HG02938 (cell line): ENCODE results near the gene PLPP7.
"Not testable (repeated sequence)": the region's sequence is repeated elsewhere in the genome, so short reads cannot be mapped to it uniquely, and the experiment has no call there.

Source experiments
- ATAC-seq: cut with Tn5 transposase; IDR thresholded peaks from one replicate; pipeline ENCODE4 v1.9.1; 2021; ENCODE audit warnings: mild to moderate bottlenecking, moderate library complexity; ENCODE audit not compliant: unreplicated experiment

PLPP7 gene

GRCh38 chr9:131289301-131290035, at the start of gene PLPP7:
Gene PLPP7 (plus strand): TSS chr9:131289723. CDS start chr9:131289998, 275 bp downstream.
- ATAC-seq = no peak

- ATAC-seq = no peak
Observed at GRCh38 chr9:131240047-131240921, 49.2 kb upstream of the PLPP7 start.

GRCh38 chr9:131244331-131244730, 45.2 kb upstream of the PLPP7 start:
- ATAC-seq = not testable (repeated sequence)

DNA sequence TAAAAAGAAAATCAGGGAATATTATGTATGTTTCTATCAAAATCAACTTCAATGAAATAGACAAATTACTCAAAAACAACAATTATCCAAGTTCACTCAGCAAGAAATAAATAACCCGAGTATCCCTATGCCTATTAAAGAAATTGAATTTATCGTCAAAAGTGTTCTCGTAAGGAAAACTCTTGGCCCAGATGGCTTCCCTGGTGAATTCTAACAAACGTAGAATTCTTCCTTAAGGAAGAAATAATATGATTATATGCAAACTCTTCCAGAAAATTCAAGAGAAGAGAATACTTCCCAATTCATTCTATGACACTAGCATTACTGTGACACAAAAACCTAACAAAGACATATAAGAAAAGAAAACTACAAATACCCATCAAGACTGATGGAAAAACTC, 42.9 kb upstream of the PLPP7 start:
- ATAC-seq = no peak

- no peak for ATAC-seq
Observed at GRCh38 chr9:131252120-131252519, 37.4 kb upstream of the PLPP7 start.

- no peak for ATAC-seq
Observed at GRCh38 chr9:131253891-131254491, 35.5 kb upstream of the PLPP7 start.

- ATAC-seq = no peak
Observed at GRCh38 chr9:131254626-131255025, 34.9 kb upstream of the PLPP7 start.

- ATAC-seq = no peak
Observed at GRCh38 chr9:131255676-131256197, 33.8 kb upstream of the PLPP7 start.

DNA sequence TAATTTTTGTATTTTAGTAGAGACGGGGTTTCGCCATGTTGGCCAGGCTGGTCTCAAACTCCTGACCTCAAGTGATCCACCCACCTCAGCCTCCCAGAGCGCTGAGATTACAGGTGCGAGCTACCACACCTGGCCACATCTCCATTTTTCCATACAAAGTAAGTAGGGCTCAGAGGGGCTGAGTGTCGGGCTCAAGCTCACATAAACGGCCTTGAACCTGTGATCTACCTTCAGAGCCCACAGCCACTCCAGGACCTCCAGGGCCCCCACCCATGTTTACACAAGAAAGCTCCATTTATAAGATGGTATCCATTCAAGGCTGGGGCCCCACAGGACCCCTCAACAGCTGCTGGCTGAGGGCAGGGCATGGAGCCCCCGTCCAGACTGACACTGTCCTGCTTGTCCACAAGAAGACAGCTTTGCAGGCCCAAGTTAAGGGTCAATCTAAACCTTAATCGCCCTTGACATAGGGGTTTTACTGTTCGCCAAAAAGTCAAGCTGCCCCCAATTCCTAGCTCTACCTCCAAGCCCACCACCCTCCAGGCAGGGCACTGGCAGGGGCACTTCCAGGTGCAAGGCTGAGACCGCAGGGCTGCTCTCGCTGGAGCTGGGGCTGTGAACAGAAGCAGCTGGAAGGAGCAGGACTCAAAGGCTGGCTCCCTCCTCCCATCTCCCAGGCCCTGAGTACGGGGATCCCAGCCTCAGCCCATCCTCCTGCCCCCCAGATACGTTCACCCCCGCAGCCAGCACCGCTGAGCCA, 32.1 kb upstream of the PLPP7 start:
- ATAC-seq = no peak

DNA sequence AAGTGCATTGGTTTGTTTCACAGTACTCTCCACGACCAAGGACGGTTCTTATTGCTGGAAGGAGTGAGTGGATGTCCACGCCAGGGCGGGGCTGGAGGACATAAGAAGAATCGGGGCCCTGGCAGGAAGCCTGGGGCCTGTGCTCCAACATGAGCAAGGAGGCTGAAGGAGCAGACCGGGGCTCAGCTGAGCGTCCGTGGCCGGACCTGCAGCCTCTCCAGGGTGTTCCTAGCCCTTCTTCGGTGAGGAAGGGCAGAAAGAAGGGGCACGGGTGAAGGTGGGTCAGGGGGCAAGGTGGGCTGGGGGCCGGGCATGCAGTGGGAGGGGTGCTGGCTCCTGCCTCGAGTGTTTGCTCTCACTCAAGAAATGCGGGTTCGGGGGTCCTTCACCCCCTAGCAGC, 31.3 kb upstream of the PLPP7 start:
- no peak for ATAC-seq

DNA sequence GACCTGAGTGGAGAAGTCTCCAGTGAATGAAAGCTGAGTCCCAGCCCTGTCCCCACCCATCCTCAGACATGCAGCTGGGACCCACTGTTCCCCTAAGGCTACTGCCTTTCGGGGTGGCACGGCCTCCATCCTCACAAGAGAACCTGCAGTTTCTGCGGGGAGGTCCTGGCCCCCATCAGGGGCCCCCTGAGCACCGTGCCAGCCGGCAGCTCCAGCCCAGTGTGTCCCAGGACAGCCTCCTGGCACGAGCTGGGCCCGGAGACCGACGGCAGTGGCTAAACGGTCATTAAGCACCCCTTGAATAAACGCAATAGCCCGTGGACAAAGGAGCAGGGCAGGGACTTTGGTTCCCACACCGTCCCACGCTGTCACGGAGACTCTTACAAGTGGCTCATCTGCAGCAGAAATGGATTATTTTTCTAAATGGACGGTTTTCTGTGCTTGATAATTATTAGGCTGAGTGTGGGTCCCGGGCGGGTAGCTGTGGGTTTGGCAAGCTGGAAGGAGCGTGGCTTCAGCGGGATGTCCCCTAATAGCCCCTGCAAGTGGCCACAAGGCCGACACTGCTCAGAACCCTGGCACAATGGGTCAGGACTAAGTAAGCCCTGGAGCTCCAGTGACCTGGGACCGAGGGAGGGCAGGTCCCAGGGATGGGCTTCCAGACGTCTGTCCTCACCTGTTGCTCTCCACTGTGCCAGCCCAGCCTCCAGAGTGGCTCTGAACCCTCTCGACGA, 30.7 kb upstream of the PLPP7 start:
- ATAC-seq = no peak

GRCh38 chr9:131259432-131259898, 30.1 kb upstream of the PLPP7 start:
- ATAC-seq = no peak

DNA sequence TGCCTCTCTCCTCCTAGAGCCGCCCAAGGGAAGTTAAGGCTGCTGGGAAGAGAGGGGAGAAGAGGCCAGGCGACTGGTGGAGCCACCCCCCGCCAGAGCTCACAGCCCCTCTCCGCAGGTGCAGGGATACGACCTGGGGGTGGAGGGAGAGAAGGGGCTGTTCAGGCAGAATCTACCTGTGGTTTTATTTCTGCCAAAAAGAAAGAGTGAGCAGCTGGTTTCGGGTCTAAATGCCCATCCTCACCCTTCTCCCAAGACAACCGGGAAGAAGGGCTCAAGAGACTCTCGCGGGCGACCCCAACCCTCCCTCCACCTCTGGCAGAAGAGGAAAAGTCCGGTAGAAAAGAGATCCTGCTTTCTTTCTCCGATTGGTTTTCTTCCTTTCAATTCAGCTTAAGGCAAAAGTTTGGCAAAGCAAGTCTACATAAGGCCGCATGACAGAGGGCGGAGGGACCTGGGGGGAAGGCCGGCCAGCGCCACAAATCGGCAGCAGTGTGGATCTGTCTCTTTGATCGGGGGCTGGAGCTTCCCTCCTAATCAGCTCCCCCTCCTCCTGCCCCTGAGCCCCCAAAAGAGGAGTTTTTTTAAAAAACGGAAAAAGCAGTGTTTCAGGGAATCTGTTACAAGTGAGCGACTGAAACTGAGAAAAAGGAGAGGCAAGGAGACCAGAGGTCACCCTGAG, 29.5 kb upstream of the PLPP7 start:
- no peak for ATAC-seq

DNA sequence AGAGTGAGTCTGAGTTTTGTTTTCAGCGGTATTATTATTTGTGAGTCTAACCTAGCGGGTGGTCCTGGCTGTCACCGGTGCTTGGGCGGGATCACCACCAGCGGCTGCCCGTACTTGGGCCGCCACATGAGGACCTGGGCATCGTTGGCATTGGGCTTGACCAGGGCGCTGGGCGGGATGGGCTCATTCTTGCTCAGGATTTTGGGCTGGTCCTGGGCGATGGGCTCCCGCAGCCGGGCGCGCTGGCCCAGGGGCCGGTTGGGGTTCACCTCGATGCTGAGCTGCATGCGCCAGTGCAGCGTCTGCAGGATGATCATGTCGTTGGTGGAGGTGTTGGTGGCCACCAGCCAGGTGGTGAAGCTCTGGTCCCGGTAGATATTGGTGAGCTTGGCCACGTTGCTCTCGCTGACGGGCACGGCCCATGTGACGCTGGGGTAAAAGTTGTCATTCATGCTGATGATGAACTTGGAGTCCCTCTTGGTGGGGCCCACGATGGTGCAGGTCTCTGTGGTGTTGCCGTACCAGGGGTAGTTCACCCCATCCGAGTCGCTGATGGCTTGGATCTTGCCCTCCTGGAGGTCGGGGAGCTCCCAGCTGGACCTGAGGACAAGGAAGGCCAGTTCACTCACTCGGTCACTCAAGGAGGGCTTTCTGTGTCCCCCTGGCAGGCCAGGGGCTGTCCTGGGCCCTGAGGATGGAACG, 28.6 kb upstream of the PLPP7 start:
- no peak for ATAC-seq

DNA sequence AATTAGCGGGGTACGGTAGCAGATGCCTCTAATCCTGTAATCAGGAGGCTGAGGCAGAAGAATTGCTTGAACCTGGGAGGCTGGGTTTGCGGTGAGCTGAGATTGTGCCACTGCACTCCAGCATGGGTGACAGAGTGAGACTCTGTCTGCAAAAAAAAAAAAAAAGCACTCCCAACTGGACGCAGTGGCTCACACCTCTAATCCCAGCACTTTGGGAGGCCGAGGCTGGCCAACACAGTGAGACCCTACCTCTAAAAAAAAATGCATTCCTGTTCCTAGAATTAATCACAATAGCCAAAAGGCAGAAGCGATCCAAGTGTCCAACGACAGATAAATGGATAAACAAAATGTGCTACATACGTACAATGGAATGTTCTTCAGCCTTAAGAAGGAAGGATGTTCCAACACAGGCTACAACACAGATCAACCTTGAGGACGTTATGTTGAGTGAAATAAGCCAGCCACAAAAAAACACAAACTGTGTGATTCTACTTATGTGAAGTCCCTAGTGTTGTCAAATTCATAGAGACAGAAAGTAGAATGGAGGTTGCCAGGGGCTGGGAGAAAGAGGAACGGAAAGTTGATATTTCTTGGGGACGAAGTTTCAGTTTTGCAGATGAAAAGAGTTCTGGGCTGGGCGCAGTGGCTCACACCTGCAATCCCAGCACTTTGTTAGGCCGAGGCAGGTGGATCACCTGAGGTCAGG, 27.0 kb upstream of the PLPP7 start:
- ATAC-seq = no peak

GRCh38 chr9:131263033-131263343, 26.5 kb upstream of the PLPP7 start:
- not testable (repeated sequence) for ATAC-seq

DNA sequence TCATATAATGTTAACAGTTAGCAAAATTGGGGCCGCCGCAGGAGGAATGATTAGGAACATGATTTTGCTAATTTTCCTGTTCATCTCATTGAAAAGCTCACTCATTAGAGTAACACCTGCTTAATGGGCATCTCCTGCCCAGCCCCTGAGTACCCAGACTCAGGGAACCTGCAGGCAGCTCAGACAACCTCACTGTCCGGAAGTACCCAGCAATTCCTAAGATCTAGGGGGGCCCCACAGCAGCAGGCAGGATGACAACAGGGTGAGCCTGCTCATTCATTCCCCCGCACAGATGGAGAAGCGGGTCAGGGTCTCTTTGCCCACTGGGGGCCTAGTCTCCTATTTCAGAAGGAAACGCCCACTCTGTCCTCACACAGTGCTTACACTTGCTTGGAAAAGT, 25.8 kb upstream of the PLPP7 start:
- no peak for ATAC-seq

DNA sequence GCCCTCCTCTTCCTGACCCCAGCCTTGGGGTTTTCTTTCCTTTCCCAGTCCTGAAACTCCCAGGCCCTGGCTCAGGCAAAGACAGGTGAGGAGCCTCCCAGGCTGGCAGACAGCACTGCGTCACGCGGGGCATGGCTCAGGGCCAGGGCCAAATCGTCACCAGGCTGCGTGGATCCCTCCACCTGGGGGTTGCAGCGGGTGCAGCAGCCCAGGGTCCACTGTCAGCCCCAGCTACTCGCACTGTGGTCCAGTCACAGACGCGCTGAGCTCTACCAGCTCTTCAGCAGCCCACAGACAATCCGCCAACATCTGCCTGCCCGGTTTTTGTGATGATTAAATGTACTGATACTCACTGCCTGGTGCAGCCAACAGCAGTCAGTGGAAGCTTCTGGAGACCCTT, 25.3 kb upstream of the PLPP7 start:
- no peak for ATAC-seq
